ENCODE results near the gene LARP6. TPM values are rescaled to one million over a fixed set of nuclear protein-coding genes. Genes with fewer than 3 reads are reported as not detected.

Gene LARP6
- total RNA-seq, 2 experiments from 2014 or later: not detected

- Histone ChIP-seq H3K4me2 (ENCODE audit: low read length) (no peak overlapping the region), H4K20me1 (ENCODE audit: insufficient read depth, low read length) (no peaks in the 10 kb centered on the region), H3K27ac (ENCODE audit: low read depth, low read length, poor library complexity, severe bottlenecking) (no peak overlapping the region), H3K4me3 (ENCODE audit: low read depth, low read length, poor library complexity, severe bottlenecking) (no peak overlapping the region), H3K9me3 (ENCODE audit: low read length) (no peaks in the 10 kb centered on the region), H3K4me1 (ENCODE audit: insufficient read depth, low read length, poor library complexity, severe bottlenecking) (no peaks in the 10 kb centered on the region), H2AFZ (ENCODE audit: low read length) (no peak overlapping the region), H3K9me2 (ENCODE audit: insufficient read depth, low read length) (no peaks in the 10 kb centered on the region), H3K79me2 (ENCODE audit: insufficient read depth, low read depth, low read length) (no peaks in the 10 kb centered on the region), H3K36me3 (ENCODE audit: insufficient read depth, low read length) (no peaks in the 10 kb centered on the region)
- ChIA-PET CTCF (ENCODE audit: unreplicated experiment) (no interaction called here), POLR2A (no interaction called here)
- no peak for DNase-seq (ENCODE audit: low spot score)
- TF ChIP-seq EZH2phosphoT487 (IDR thresholded peaks at IDR 0.05; ENCODE audit: borderline replicate concordance, low read depth, low read length) (no peak), CTCF (conservative IDR thresholded peaks at IDR 0.05; ENCODE audit: low read length) (no peak)
- no TSS peak for BruUV-seq (replicated peaks)
- intact Hi-C loops (cut with micrococcal nuclease; ENCODE audit: unreplicated experiment): no loop called here
Measured at GRCh38 chr15:70856177-70856883, 2.4 kb upstream of the LARP6 start.

- ChIA-PET CTCF (ENCODE audit: unreplicated experiment) (no interaction called here), POLR2A (no interaction called here)
- no peak overlapping the region for H3K4me2 ChIP-seq (ENCODE audit: low read length)
- H3K27ac ChIP-seq (ENCODE audit: low read depth, low read length, poor library complexity, severe bottlenecking): no peak overlapping the region
- intact Hi-C loops (cut with micrococcal nuclease; ENCODE audit: unreplicated experiment): no loop called here
- no peak for DNase-seq (ENCODE audit: low spot score)
- BruUV-seq (replicated peaks): no TSS peak
- no peak overlapping the region for H3K4me3 ChIP-seq (ENCODE audit: low read depth, low read length, poor library complexity, severe bottlenecking)
- H3K4me1 ChIP-seq (ENCODE audit: insufficient read depth, low read length, poor library complexity, severe bottlenecking): no peaks in the 10 kb centered on the region
- no peak overlapping the region for H2AFZ ChIP-seq (ENCODE audit: low read length)
- TF ChIP-seq CTCF (conservative IDR thresholded peaks at IDR 0.05; ENCODE audit: low read length): no peak
- no peak for TF ChIP-seq EZH2phosphoT487 (IDR thresholded peaks at IDR 0.05; ENCODE audit: borderline replicate concordance, low read depth, low read length)
- no peaks in the 10 kb centered on the region for H3K36me3 ChIP-seq (ENCODE audit: insufficient read depth, low read length)
- H3K79me2 ChIP-seq (ENCODE audit: insufficient read depth, low read depth, low read length): no peaks in the 10 kb centered on the region
- no peaks in the 10 kb centered on the region for H3K9me2 ChIP-seq (ENCODE audit: insufficient read depth, low read length)
- H4K20me1 ChIP-seq (ENCODE audit: insufficient read depth, low read length): no peaks in the 10 kb centered on the region
- no peaks in the 10 kb centered on the region for H3K9me3 ChIP-seq (ENCODE audit: low read length)
Measured at GRCh38 chr15:70855764-70856163, 1.8 kb upstream of the LARP6 start.

- no TSS peak for BruUV-seq (replicated peaks)
- no peaks in the 10 kb centered on the region for H3K36me3 ChIP-seq (ENCODE audit: insufficient read depth, low read length)
- no peaks in the 10 kb centered on the region for H3K4me1 ChIP-seq (ENCODE audit: insufficient read depth, low read length, poor library complexity, severe bottlenecking)
- DNase-seq (ENCODE audit: low spot score): no peak
- POLR2A ChIA-PET: no interaction called here
- H3K4me2 ChIP-seq (ENCODE audit: low read length): no peak overlapping the region
- no peaks in the 10 kb centered on the region for H3K79me2 ChIP-seq (ENCODE audit: insufficient read depth, low read depth, low read length)
- no peak overlapping the region for H3K27ac ChIP-seq (ENCODE audit: low read depth, low read length, poor library complexity, severe bottlenecking)
- intact Hi-C loops (cut with micrococcal nuclease; ENCODE audit: unreplicated experiment): no loop called here
- no peak overlapping the region for H3K4me3 ChIP-seq (ENCODE audit: low read depth, low read length, poor library complexity, severe bottlenecking)
- no peaks in the 10 kb centered on the region for H3K9me3 ChIP-seq (ENCODE audit: low read length)
- H2AFZ ChIP-seq (ENCODE audit: low read length): no peak overlapping the region
- no peaks in the 10 kb centered on the region for H3K9me2 ChIP-seq (ENCODE audit: insufficient read depth, low read length)
- CTCF ChIA-PET (ENCODE audit: unreplicated experiment): no interaction called here
- H4K20me1 ChIP-seq (ENCODE audit: insufficient read depth, low read length): no peaks in the 10 kb centered on the region
- no peak for TF ChIP-seq EZH2phosphoT487 (IDR thresholded peaks at IDR 0.05; ENCODE audit: borderline replicate concordance, low read depth, low read length)
- no peak for TF ChIP-seq CTCF (conservative IDR thresholded peaks at IDR 0.05; ENCODE audit: low read length)
Measured at GRCh38 chr15:70854666-70854976, 664 bp upstream of the LARP6 start.
